ENCODE measurements around the gene GNAS-AS1.

The GNAS-AS1 gene

DNA sequence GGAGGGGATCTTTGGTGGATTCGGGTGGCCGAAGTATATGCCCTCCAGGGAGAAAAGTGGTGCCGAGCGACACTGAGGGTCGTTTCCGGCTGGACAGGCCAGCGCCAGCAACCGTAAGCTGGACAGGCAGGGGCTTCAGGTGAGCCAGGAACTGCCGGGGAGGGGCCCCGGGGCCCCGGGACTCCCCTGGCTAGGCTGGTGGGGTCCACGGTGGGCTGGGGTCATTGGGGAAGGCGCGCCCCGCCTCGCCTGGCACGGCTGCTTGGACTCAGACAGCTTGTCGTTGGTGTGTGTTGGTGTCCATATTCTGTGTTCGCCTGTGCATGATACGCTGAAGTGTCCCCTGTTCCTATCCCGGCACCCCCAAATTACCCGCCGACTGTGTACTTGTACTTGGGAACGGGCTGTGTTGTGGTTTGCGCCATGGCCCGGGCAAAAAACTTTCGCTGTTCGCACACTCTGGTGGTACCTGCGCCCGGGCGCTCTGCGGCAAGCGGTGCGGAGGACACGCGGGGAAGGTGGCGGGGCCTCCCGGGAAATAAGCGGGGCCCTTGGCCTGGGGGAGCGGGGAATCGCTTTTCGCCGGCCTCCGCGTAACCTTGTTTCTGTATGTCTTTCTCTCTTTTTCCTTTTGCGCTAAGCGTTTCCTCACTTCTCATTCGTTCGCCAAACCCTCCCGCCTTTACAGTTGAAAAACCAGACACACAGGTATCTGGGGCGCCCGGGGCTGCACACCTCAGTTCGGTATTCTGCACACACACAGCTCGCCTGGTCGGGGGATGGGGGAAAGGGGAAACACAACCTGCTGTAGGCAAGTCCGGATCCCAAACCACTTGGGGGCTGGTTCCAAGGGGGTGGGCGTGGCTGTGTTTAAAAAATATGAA lies 5.0 kb upstream of the GNAS-AS1 start:
- no peak for DNase-seq

- DNase-seq, result no peak
Measured at GRCh38 chr20:58854638-58855471, 4.2 kb upstream of the GNAS-AS1 start.

DNA sequence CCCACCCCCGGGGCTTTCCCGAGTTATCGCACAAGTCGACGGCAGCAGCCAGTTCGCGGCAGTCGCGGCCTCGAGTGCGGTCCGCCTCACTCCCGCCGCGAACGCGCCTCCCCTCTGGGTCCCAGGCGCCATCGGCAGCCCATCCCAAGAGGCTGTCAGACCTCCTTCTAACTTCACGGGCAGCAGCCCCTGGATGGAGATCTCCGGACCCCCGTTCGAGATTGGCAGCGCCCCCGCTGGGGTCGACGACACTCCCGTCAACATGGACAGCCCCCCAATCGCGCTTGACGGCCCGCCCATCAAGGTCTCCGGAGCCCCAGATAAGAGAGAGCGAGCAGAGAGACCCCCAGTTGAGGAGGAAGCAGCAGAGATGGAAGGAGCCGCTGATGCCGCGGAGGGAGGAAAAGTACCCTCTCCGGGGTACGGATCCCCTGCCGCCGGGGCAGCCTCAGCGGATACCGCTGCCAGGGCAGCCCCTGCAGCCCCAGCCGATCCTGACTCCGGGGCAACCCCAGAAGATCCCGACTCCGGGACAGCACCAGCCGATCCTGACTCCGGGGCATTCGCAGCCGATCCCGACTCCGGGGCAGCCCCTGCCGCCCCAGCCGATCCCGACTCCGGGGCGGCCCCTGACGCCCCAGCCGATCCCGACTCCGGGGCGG lies 3.4 kb upstream of the GNAS-AS1 start:
- DNase-seq, result no peak

DNA sequence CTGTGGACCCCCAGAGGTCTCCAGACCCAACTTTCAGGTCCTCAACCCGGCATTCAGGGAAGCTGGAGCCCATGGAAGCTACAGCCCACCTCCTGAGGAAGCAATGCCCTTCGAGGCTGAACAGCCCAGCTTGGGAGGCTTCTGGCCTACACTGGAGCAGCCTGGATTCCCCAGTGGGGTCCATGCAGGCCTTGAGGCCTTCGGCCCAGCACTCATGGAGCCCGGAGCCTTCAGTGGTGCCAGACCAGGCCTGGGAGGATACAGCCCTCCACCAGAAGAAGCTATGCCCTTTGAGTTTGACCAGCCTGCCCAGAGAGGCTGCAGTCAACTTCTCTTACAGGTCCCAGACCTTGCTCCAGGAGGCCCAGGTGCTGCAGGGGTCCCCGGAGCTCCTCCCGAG lies 2.8 kb upstream of the GNAS-AS1 start:
- DNase-seq, result no peak

- DNase-seq, result no peak
Measured at GRCh38 chr20:58852543-58853271, 2.0 kb upstream of the GNAS-AS1 start, which contains the start of gene GNAS. Gene GNAS (plus strand): TSS chr20:58852716.

GRCh38 chr20:58851969-58852458 lies 1.3 kb upstream of the GNAS-AS1 start:
- DNase-seq, result no peak

DNA sequence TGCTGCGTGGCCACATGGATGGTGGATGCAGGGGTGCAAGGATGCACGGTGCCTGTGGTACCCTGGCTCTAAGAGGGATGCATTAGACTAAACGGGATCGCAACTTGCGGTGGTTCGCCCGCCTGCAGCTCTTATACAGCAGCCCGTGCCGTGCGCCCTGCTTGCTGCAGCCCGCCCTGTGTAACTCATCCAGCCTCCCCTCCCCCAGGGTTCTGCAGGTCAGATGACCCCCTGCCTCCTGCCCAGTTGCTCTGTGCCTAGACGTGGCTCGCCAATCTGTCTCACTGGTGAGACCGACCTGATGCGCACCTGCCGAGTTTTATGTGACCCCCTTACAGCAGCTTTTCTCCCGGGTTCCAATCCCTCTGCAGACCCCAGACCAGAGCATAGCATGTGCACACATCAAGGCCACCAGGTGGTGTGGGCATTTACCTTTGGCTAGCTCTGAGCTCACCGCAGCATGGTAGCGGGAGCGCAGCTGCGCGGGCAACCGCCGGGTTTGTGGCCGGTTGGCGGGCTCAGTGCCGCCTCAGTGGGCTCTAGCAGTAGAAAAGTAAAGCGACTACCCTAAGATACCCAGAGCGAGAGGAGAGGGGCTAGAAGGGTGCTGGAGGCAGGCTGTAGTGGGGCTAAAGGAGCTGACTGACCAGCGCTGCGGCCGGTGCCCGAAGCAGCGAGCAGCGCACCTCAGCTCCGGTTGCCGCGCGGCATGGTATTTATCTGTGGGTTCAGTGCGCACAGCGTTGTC lies 693 bp upstream of the GNAS-AS1 start:
- no peak for DNase-seq

DNA sequence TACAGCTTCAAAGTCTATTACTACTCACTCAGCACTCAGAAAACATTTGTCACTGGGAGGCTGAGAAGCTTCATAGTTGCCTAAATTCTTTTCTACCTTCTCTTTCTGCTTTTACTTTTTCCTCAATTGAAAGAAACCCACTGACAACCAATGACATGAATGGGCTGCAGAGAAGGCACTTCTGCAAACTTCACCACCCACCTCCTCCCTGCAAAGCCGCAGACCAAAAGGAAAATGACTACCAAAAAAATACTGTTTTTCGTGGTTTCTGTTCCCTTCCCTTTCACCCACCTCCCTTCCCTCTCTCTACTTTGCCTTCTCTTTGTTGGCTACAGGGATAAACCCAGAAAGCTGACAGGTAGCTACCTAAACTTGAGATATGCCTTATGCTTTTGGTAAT lies 3.2 kb downstream of the GNAS-AS1 start:
- DNase-seq, result no peak

- no peak for DNase-seq
Measured at GRCh38 chr20:58845706-58846105, 5.0 kb downstream of the GNAS-AS1 start.

GRCh38 chr20:58843128-58843556 lies 7.6 kb downstream of the GNAS-AS1 start:
- DNase-seq, result no peak

- no peak for DNase-seq
Measured at GRCh38 chr20:58842276-58842675, 8.4 kb downstream of the GNAS-AS1 start.

DNA sequence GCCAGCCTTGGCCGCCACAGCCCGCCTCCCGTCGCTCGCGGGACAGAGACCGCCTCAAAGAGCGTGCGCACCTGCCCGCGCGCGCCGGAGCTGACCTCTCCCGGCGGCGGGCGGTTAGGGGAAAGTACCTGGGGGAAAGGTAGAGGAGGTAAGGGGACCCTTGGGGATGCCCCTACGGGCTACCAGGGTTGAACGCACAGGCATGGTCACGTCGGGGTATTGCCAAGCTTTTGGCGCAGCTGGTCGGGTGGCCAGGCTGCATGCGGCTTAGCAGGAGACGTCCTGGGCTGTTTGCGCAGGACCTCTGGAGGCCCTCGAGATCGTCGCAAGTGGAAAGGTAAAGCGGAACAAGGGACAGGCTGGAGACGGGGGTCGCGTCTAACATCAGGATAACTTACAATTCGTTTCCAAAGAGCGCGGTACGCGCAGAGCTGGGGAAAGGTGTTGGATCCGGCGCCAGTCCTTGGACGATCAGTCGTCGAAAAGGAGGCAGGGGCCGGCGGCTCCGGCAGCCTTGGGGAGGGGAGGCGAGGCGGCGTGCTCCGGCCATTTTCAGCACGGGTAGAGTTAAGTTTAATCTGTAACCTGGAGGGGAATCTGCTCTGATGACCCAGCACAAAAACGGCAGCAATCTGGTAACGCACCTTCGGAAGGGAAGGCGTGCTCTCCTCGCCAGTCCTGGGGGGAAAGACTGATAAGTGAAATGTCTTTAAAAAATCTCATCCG lies 9.0 kb downstream of the GNAS-AS1 start:
- DNase-seq, result no peak

GRCh38 chr20:58840816-58841538 lies 9.7 kb downstream of the GNAS-AS1 start:
- DNase-seq, result no peak

GRCh38 chr20:58839991-58840747 lies 10.5 kb downstream of the GNAS-AS1 start:
- no peak for DNase-seq

- no peak for DNase-seq
Measured at GRCh38 chr20:58839474-58839874, 11.2 kb downstream of the GNAS-AS1 start.

- no peak for DNase-seq
Measured at GRCh38 chr20:58838174-58838573, 12.5 kb downstream of the GNAS-AS1 start.

DNA sequence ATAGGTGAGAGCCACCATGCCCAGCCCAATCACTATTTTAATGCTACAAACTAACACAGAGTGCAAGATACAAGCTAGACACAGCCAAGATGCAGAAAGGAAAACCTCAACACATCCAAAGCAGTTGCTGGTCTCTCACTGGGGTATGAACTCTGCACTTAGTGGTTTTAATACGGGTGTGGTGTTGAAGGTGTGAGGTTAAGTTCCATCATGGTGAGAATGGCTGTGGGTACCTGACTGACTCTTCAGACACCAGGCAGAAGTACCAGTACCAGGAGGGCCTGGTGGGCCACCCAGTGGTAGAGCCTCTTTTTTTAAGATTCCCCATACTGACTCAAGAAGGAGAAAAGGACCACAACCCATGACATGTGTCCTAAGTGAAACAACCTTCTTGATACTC lies 13.0 kb downstream of the GNAS-AS1 start:
- no peak for DNase-seq

GRCh38 chr20:58836616-58837204 lies 14.0 kb downstream of the GNAS-AS1 start:
- DNase-seq, result no peak

DNA sequence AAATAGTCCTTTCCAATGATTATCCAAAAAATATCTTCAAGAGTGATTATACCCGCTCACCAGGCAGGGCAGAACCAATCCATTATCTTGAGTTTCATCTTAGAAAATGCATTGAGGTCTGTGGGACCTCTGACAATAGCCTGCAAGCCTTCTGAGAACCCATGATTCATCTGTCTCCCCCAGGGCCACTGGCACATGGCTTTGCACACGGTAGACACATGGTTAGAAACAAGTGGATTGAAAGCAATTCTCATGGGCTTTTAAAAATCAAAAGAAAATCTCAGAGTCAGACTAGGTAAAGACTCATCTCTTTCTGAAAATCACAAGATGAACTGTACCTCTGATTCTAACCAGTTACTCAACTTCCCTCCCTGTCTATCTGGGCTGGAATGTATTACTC lies 15.5 kb downstream of the GNAS-AS1 start:
- DNase-seq, result no peak
